GM13977 (cell line): Measurements from ENCODE around the gene GANC.
"Not testable (repeated sequence)": the region's sequence is repeated elsewhere in the genome, so short reads cannot be mapped to it uniquely, and the experiment has no call there.

Experiments used
- DNase-seq: peaks from one replicate; pipeline ENCODE4 v3.0.0; 2012; ENCODE audit warnings: low spot score
- CTCF ChIP-seq: IDR thresholded peaks from 2 replicates; pipeline ENCODE4 v1.5.1; 2012; ENCODE audit warnings: mild to moderate bottlenecking, control low read depth; ENCODE audit not compliant: insufficient read depth; ENCODE audit errors: extremely low read depth, missing control alignments
- in situ Hi-C: fragments of 300-500 bp; cut with MboI; formaldehyde crosslinking; loops from one replicate; pipeline ENCODE4 v1.12.0; 2022; ENCODE audit warnings: low sequenced_read_pairs, low pct_unique_long_range_greater_than_20kb, mixed read lengths, inconsistent platforms; ENCODE audit not compliant: unreplicated experiment

The GANC gene

GRCh38 chr15:42286445-42287029 lies 13.5 kb downstream of the GANC start:
- in situ Hi-C loops, result no loop called here
- no peak for DNase-seq
- TF ChIP-seq CTCF, result no peak

- in situ Hi-C loops, result no loop called here
- no peak for DNase-seq
- no peak for TF ChIP-seq CTCF
Measured at GRCh38 chr15:42287931-42288330, 14.9 kb downstream of the GANC start.

GRCh38 chr15:42289166-42289565 lies 16.2 kb downstream of the GANC start:
- TF ChIP-seq CTCF, result no peak
- DNase-seq, result no peak
- in situ Hi-C loops, result no loop called here

- DNase-seq, in situ Hi-C loops: not testable (repeated sequence)
Measured at GRCh38 chr15:42301004-42301403, 28.0 kb downstream of the GANC start.

- in situ Hi-C loops, result no loop called here
- no peak for TF ChIP-seq CTCF
- no peak for DNase-seq
Measured at GRCh38 chr15:42306681-42307080, 33.7 kb downstream of the GANC start.

GRCh38 chr15:42313463-42313862 lies 40.5 kb downstream of the GANC start:
- no peak for TF ChIP-seq CTCF
- DNase-seq, result no peak
- in situ Hi-C loops, result no loop called here

- in situ Hi-C loops, result no loop called here
Measured at GRCh38 chr15:42314818-42315217, 41.8 kb downstream of the GANC start.

More at GRCh38 chr15:42314818-42315217, 41.8 kb downstream of the GANC start:
- TF ChIP-seq CTCF, result no peak
- no peak for DNase-seq
